HL-60/S4 treated with retinoic acid at 250 ng/mL for 4 days and 3 days (cell line): ENCODE measurements around the gene CRADD.

ENCODE experiments used
- in situ Hi-C: fragments of 300-500 bp; cut with MboI; formaldehyde crosslinking; loops from 2 replicates; pipeline ENCODE4 v1.7.0; 2022; ENCODE audit warnings: low sequenced_read_pairs

Gene CRADD

DNA sequence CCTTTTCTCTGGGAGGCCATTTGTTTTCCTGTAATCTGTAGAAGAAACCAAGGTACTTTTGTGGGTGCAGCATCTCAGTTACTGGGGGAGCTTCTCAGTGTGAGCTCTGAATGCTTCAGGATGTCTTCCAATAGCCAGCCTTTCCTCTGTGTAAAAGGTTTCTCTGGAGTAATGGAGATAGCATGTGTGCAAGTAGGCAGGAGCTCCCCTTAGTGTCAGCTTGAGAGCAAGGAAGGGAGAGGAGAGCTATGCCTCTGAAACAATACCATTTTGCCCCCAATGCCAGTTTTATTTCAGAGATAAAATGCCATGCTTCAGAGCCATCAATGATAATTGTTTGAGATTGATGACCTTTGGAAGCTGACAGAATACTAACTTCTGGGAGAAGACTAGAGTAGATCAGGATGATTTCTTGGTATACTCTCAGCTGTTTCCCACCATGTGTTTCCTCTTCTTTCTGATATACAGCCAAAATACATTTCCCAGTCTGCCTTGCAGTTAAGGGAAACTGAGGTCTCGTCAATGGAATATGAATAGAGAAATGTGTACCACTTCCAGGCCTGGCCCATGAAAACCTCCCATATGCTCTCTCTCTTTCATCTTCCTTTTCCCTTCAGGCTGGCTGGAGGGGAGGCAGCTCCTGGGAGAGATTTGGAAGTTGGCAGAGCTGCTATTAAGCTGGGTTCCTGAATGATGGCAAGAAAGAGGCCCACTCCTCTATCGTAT, 125.7 kb downstream of the CRADD start:
- in situ Hi-C loops, result no loop called here

DNA sequence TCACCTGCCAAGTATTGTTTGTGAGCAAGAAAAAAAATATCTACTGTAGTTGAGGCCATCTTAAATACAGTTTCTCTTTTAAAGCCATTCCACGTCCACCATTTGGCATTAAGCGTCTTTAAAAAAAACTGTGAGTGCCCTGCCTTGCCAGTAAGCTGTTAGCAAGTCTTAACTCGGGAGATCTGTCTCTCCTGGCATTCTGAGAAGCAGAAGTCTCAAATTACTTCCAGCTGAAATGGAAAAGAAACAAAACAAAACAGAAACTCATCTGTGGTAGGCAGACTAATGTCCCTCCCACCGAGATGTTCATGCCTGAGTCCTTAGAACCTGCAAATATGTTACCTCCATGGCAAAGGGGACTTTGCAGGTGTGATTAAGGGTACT, 126.2 kb downstream of the CRADD start:
- in situ Hi-C loops, result no loop called here

DNA sequence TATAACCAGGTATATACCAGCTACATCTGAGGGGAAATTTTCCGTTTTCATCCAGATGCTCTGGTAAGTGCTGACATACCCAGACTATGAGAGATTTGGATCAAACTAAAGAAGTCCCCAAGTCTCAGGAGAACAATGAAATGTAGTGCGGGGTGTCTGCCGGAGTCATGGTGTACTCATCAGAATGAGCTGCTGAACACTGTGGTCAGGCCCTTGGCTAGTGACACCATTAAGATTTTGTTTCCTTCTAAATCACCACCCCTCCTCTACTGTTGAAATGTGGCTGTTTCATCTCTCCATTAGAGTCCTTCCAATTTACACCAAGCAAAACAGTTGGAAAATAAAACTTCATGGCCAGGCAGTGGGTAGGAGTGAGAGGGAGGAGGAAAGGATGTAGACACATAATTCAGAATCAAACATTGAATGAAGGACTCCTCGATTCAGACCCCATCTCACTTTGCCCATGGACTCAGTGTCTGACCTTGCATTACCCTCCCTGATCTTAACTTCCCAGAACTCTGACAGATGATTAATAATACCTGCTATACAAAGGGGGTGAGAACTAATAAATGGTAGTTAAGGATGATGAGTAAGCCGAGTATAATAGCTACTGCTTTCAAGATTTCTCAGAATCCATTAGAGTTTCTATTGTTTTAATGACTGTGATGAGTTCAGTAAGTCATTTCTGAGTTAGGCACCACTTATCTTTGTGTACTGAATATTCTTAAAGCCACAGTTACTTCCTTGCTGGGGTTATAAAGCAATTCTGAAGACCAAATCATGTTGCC, 127.4 kb downstream of the CRADD start:
- in situ Hi-C loops, result no loop called here

DNA sequence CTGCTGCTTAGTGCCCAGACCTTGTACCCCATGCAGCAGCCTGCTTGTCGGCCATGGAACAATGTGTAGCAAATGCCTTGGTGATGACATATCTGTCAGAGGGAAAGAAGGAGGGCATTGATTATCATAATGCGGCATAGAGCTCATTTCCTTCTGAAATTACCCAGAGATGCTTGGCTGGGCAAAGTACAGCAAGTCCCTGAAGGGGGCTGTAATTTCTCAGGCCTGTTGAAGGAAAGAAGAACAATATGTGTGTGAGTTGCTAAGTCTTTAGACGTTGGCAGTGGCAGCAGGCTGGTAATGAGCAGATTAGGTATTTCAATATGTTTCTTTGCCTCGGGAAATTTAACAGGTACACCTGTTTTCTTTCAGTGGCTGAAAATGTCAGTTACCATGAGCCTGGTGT, 128.6 kb downstream of the CRADD start:
- in situ Hi-C loops, result no loop called here

DNA sequence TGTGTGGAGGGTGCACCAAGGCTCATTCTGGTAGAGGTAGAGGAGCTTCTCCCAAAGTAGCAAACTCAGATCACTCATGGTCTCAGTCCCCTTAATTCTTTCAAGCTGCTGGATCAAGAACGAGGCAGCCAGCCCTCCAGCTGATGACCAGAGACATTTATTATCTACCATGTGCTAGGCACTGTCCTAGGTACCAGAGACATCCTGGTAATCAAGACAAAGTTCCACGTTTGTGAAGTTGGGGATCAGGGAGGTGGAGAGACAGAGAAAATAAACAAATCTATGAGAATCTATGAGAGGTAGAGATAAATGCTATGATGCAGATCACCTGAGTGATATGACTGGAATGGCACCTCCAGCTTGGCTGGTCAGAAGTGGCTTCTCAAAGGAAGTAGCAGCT, 130.2 kb downstream of the CRADD start:
- in situ Hi-C loops, result no loop called here

DNA sequence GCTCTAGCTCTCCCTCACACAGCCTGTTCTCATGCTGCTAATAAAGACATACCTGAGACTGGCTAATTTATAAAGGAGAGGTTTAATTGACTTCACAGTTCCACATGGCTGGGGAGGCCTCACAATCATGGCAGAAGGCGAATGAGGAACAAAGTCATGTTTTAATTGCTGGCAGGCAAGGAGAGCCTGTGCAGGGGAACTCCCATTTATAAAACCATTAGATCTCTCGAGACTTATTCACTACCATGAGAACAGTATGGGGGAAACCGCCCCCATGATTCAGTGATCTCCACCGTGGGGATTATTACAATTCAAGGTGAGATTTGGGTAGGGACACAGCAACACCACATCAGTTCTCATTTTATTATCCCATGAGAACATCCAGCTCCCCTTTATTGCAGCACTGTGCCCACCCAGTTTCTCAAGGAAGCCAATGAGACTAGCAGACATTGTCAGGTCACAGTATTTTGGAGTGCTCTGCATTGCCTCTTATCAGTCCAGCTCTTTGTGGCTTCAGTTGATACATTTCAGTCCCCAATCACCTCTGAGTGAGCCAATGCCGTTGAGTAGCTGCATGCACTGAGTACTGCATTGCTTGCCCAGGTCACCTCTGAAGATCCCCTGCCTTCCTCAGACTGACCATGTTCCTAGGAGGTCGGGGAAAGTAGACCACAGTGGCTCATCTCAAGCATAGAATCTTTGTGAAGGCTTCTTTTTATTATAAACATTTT, 131.2 kb downstream of the CRADD start:
- in situ Hi-C loops, result no loop called here

DNA sequence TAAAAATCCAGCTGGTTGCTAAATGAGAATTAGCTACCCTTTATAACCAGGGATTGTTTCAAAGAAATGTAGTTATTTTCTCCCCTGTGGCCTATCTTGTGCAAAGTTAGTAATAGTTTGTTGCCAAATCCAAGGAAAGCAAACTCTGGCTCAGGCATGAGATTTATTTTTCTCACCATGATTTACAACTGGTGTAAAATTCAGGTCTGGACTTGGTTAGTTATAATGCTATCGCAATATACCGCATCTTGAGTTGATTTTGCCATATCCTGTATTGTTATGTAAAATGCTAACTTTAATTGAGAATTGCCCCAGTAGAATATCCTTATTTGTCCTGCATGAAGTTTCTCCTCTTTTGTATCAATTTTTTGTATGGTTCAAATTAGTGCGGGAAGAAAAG, 135.5 kb downstream of the CRADD start:
- in situ Hi-C loops, result no loop called here

DNA sequence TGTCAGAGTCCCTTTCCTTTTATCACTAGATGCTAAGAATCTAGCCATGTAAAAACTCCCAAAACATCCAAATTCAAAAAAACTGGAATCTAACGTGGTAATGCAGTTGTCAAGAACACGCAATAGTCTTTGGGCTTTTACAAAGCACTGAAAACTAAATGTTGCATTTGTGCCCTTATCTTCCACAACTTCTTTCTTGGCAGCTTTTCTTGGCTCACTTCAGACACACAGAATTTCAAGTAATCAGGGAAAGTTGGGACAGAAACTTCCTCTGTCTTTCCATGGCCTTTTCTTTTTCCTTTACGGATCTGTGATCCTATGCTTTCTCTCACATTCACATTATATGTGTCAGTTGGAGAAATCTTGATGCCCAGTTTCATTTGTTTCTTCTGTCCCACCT, 136.0 kb downstream of the CRADD start:
- in situ Hi-C loops, result no loop called here

DNA sequence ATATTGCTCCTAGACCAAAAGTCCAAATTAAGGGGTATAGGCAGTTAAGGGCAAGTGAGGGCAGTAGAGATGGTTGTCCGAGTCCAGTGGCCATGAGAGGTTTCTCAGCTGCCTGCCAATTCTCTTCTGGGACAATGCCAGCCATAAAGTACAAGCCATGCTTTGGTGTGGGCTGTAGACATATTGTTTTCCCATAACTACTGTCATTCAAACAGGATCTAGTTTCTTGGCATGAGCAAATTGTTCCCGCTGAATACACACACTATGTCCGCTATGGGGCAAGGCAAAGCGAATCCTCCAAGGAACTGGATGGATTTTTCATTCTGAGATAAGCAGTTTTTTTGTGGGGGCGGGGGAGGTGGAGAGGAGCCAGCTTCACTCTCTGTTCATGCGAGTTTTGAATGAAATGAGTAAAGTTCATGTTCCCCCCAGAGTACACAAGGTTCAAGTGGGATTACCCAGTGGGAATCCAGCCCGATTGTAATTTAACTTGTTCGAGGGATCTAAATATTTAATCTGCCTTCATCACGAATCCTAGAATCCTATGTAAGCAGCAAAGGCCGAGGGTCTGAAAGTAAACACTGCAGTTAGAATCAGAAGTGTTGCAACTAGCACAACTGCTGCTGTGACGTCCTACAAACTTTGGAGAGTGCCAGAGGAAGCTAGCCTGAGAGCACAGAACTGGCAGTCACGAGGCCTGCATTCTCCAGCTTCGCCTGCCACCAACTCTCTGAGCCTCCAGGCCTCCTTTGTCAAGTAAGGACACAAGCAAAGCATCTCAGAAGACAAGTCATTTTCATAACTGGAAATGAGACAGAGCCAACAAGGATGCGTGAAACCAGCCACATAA, 137.0 kb downstream of the CRADD start:
- in situ Hi-C loops, result no loop called here

DNA sequence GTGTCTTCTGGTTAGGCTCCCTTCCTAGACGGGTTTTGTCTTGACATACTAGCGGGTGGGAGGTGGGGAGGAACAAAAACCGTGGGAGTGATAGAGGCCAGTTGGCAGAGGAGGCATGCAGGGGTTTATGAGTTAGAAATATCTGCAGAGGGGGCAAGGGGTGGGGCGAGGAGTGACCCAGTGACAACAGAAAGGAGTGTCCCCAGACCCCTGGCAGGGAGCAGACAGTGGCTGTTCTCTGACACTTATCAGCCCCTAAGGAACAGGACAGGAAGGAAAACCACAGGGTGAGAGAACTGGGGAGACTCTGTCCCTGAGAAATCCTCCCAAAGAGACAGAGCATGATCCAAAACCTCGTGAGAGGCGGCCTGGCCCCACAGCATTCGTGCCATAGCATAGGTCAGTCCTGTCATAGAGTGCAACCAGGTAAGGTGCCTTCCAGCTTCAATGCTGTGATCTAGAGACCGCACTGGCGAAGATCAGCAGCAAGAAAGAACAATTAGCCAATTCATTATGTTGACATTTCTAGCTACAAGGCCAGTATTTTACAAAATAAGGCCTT, 141.4 kb downstream of the CRADD start:
- in situ Hi-C loops, result no loop called here

DNA sequence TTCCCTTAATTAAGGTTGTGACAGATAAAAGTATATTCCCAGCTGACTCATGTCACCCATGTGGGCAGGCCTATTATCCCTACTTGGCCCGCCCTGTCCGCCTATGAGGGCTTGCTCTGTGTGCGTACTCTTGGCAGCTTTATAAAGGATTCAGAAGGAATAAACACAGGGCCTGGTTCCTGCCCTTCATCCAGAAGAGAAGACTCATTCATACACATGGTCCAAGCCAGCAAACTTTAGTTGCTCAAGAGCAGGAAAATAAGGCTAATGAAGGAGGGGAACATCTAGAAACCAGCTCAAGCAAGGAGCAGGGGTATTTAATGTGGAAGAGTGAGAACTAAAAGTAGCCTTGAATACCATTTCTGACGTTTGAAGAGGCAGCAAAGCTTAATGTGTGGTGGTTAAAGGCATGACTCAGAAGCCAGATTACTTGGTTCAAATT, 141.9 kb downstream of the CRADD start:
- in situ Hi-C loops, result no loop called here

DNA sequence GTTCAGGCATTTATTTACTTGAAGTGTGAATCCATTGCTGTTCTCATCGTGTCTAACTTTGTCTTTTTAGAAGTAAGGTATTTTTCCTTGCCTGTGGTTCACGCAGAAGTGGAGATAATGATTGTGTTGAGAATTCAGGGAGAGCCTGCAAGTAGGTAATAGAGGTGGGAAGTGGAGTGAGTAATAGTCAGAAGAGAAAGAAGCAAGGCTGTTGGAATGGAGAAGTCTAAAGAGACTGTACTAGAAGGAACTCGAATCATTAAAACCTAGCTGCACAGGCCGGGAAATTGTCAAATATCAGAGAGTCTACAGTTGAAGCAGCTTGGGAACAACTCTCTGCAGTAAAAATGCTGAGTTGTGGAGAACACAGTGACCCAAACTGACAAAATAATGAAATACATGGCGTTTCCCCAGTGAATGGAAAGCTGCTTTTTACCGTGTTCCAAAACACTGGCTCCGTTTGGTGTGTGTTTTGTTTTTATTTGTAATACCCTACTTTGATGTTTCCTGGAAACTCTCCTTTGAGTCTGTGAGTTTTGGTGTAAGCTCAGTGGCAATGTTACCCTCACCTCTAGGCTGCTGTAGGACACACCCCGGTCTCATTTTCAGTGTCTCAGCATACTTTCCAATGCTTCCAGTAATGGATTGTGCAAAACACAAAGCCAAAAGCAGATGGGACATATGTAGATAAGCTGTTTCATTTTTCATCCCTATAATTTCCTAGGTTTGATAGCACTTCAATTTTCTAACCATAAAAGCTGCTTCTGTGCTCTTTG, 146.6 kb downstream of the CRADD start:
- in situ Hi-C loops, result no loop called here

DNA sequence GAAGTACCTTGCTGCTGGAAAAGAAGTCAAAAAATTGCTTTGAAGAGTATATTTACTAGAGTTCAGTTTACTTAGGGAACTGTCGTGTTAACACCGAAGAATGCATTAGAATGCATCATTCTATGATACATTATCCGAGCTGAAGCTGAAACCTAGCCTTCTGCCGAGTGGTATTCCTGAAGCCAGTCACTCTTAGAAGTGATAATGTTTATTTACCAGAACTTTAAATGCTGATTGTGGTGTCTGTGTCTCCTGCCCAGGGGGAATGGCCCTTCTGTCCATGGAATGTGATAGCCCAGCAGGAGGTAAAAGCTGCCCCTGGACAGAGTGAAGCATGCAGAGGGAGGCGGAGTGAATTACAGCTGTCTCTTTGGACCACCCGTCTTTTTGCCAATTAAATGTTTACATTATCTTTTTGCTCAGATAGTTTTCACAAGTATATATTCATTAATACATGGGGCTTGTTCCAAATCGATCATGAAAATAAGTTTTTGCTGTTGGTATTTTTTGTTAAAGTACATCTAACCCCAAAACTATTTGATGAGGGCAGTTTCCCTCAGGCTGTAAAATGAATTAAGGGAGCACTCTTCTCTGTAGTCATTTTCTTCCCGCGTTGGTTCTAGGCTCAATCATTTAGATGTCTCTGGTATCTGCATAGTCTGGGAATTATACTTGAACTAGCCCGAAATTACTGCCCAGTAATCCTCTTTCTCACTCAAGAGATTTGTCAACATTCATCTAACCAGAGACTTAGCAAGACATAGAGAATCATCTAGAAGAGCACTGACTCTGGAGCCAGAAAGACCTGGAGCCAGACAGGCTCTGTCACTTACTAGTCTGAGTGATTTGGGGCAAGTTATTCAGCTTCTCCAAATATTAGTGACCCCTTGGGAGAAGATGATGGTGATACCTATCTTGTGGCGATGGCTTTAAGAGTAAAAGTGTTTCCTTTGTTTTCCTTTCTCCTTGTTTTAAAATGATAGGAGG, 147.6 kb downstream of the CRADD start:
- in situ Hi-C loops, result no loop called here

DNA sequence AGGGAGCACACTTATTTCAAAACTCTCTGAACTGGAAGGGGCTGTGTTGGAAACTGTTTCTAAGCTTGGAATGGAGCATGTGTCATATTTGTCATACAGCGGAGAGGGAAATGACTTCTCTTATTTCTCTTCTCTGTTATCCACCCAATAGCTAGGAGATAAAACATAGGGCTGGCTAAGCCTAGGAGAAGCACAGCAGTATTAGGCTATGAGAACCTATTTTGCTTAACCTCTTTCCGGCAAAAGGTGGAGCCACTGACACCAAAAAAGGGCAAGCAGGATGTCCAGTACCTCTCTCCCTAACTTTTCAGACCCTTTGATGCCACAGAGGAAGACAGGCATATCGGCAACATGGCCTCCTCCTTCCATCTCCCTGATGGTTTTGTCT, 148.3 kb downstream of the CRADD start:
- in situ Hi-C loops, result no loop called here

DNA sequence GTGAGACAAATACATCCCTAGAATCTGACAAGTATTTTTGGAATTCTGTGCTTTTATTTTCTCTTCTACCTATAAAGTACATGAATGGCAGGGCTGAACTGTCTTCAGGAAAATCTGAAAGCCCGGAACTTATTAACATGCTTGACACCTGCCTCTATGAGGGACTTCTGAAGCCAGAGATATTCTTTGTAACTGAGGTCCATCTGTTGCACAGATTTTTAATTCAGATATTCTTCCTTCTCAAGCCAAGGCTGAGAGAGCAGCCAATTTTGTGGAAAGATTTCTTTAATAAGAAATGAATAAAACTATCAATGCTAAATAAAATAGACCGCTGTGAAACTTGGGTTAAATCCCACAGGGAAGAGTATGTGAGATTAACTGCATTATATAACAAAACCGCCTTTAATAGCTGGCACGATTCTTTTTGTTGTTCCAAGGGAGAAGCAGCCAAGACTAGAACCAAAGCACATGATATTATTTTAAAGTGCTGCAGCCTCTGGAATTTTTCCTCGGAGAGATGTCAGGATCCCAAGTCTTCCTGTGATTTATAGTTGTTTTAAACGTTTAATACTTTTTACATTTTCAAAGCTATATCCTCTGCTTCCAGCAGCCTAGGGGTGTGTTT, 148.9 kb downstream of the CRADD start:
- in situ Hi-C loops, result no loop called here

DNA sequence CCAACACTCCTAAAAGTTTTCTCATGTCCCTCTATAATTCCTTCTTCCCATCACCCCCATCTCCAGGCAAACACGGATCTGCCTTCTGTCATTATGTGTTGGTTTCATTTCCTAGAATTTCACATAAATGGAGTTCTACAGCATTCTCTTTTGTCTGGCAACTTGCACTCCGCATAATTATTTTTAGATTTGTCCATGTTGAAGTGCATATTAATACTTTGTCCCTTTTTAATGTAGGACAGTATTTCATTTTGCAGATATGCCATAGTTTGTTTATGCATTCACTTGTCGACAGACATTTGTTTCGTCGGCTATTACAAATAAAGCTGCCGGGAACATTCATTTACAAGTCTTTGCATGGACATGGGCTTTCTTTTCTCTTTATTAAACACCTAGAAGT, 150.0 kb downstream of the CRADD start:
- in situ Hi-C loops, result no loop called here

DNA sequence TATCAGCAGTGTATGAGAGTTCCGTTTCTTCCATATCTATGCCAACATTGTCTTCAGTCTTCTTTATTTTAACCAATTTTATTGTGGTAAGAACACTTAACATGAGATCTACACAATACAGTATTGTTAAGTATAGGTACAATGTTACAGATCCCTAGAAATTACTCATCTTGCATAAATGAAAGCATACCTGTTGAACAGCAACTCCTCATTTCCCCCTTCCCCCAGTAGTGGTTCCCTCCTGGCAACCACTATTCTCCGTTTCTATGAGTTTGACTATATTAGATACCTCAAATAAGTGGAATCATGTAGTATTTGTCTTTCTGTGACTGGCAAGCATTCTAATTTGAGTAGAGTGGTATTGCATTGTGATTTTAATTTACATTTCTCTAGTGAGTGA, 150.5 kb downstream of the CRADD start:
- in situ Hi-C loops, result no loop called here

DNA sequence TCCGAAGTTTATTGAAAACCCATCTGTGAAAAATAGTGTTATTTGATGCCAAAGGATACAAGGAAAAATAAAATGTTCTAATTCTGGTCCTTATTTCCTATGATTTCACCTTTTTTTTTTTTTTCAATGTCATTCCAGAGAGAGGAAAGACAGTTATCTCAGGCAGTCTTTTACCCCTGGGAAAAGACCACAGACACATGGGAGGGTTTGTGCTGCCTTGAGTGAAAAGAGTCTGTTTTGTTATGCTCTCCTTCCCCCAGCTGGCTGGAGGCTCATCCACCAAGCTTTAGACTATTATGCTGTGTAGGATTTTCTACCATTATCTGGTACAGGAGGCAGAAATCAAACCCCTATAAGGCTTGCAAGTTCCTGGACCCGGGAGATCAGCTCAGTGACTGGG, 151.8 kb downstream of the CRADD start:
- in situ Hi-C loops, result no loop called here
